ENCODE data around the gene COMMD2. TPM values are rescaled to one million over a fixed set of nuclear protein-coding genes. Genes with fewer than 3 reads are reported as not detected.

Gene COMMD2
- total RNA-seq, 1 donor from 2014 or later: 60.8 TPM

GRCh38 chr3:149781741-149782140, 29.5 kb upstream of the COMMD2 start:
- H3K27ac Mint-ChIP-seq: no peak overlapping the region
- H3K4me1 Mint-ChIP-seq (ENCODE audit: low read depth): peaks cover 7% of the 10 kb centered on the region
- H3K36me3 Mint-ChIP-seq (ENCODE audit: insufficient read depth): no peaks in the 10 kb centered on the region
- DNase-seq (ENCODE audit: low spot score, unreplicated experiment): no peak
- no peak for TF ChIP-seq CTCF (IDR thresholded peaks at IDR 0.05; ENCODE audit: unreplicated experiment)
- H3K4me3 Mint-ChIP-seq (ENCODE audit: low read depth): no peak overlapping the region
- no peaks in the 10 kb centered on the region for H3K27me3 Mint-ChIP-seq
- no peaks in the 10 kb centered on the region for H3K9me3 Mint-ChIP-seq (ENCODE audit: low read depth)

GRCh38 chr3:149781211-149781610, 28.9 kb upstream of the COMMD2 start:
- Mint-ChIP-seq H3K4me1 (ENCODE audit: low read depth) (peaks cover 7% of the 10 kb centered on the region), H3K9me3 (ENCODE audit: low read depth) (no peaks in the 10 kb centered on the region), H3K27ac (no peak overlapping the region), H3K4me3 (ENCODE audit: low read depth) (no peak overlapping the region), H3K27me3 (no peaks in the 10 kb centered on the region), H3K36me3 (ENCODE audit: insufficient read depth) (no peaks in the 10 kb centered on the region)
- TF ChIP-seq CTCF (IDR thresholded peaks at IDR 0.05; ENCODE audit: unreplicated experiment): no peak
- DNase-seq (ENCODE audit: low spot score, unreplicated experiment): no peak

- Mint-ChIP-seq H3K4me3 (ENCODE audit: low read depth) (no peak overlapping the region), H3K36me3 (ENCODE audit: insufficient read depth) (no peaks in the 10 kb centered on the region), H3K27ac (no peak overlapping the region), H3K4me1 (ENCODE audit: low read depth) (peaks cover 7% of the 10 kb centered on the region), H3K9me3 (ENCODE audit: low read depth) (no peaks in the 10 kb centered on the region), H3K27me3 (no peaks in the 10 kb centered on the region)
- DNase-seq (ENCODE audit: low spot score, unreplicated experiment): no peak
- no peak for TF ChIP-seq CTCF (IDR thresholded peaks at IDR 0.05; ENCODE audit: unreplicated experiment)
Measured at GRCh38 chr3:149777414-149778214, 25.3 kb upstream of the COMMD2 start.

GRCh38 chr3:149776170-149776569, 23.9 kb upstream of the COMMD2 start:
- no peak for DNase-seq (ENCODE audit: low spot score, unreplicated experiment)
- TF ChIP-seq CTCF (IDR thresholded peaks at IDR 0.05; ENCODE audit: unreplicated experiment): no peak
- no peaks in the 10 kb centered on the region for H3K36me3 Mint-ChIP-seq (ENCODE audit: insufficient read depth)
- H3K27me3 Mint-ChIP-seq: no peaks in the 10 kb centered on the region
- H3K4me3 Mint-ChIP-seq (ENCODE audit: low read depth): no peak overlapping the region
- no peak overlapping the region for H3K27ac Mint-ChIP-seq
- peaks cover 7% of the 10 kb centered on the region for H3K4me1 Mint-ChIP-seq (ENCODE audit: low read depth)
- no peaks in the 10 kb centered on the region for H3K9me3 Mint-ChIP-seq (ENCODE audit: low read depth)

- Mint-ChIP-seq H3K27me3 (no peaks in the 10 kb centered on the region), H3K9me3 (ENCODE audit: low read depth) (no peaks in the 10 kb centered on the region), H3K27ac (no peak overlapping the region), H3K4me3 (ENCODE audit: low read depth) (no peak overlapping the region), H3K36me3 (ENCODE audit: insufficient read depth) (no peaks in the 10 kb centered on the region), H3K4me1 (ENCODE audit: low read depth) (peaks cover 4% of the 10 kb centered on the region)
- no peak for DNase-seq (ENCODE audit: low spot score, unreplicated experiment)
- no peak for TF ChIP-seq CTCF (IDR thresholded peaks at IDR 0.05; ENCODE audit: unreplicated experiment)
Measured at GRCh38 chr3:149772861-149773260, 20.6 kb upstream of the COMMD2 start.

Data from progenitor cell of endocrine pancreas (in vitro differentiated cells).